SK-N-SH (cell line): ENCODE data around the gene MUSTN1. TPM values are rescaled to one million over a fixed set of nuclear protein-coding genes. Genes with fewer than 3 reads are reported as not detected.

Source experiments
- CTCF ChIA-PET: fragments of 300-600, 350-600 bp; formaldehyde crosslinking; extraction: SDS; loops from one replicate; lab custom pipeline; 2021; lab: Yijun Ruan, JAX
- POLR2A ChIA-PET: fragments of 350-600 bp; sonication (Branson Sonifier 250); formaldehyde crosslinking; extraction: SDS; loops from one replicate; lab custom pipeline; 2020; ENCODE audit warnings: antibody characterized with exemption, inconsistent platforms; lab: Yijun Ruan, JAX
- DNase-seq: peaks from one replicate; pipeline ENCODE4 v3.0.0; 2012
- H2AFZ ChIP-seq: fragments of 200-600 bp; sonication (generic); 2 replicates; pipeline ENCODE4 v1.8.1; 2016; ENCODE audit warnings: antibody characterized with exemption, mild to moderate bottlenecking, low read depth
- H3F3A ChIP-seq: fragments of 200-600 bp; sonication (generic); replicated peaks from 2 replicates; pipeline ENCODE3; 2016; ENCODE audit warnings: antibody characterized with exemption, mild to moderate bottlenecking; ENCODE audit not compliant: insufficient read depth
- H3K27ac ChIP-seq, 2 experiments: fragments of 200-500 bp in 1 of 2; fragments of 200-600 bp in 1 of 2; sonication (Bioruptor generic) in 1 of 2; sonication (generic), shearing (Covaris generic) in 1 of 2; 2 replicates each; pipeline versions ENCODE4 v1.5.1 to v1.6.1; 2014 to 2016; ENCODE audit warnings: low read depth in 2 of 2, inconsistent platforms in 1 of 2, low read length in 1 of 2, mild to moderate bottlenecking in 1 of 2, mixed read lengths in 1 of 2
- H3K27me3 ChIP-seq: fragments of 200-600 bp; sonication (generic), shearing (Covaris generic); 2 replicates; pipeline ENCODE4 v1.6.1; 2016; ENCODE audit warnings: mixed run types; ENCODE audit not compliant: insufficient read depth
- H3K36me3 ChIP-seq, 2 experiments: fragments of 200-500 bp in 1 of 2; fragments of 200-600 bp in 1 of 2; sonication (Bioruptor generic) in 1 of 2; sonication (generic) in 1 of 2; replicated peaks in 1 of 2; 2 replicates each; pipeline versions ENCODE3 to v1.5.1; 2014 to 2016; ENCODE audit warnings: low read length in 1 of 2, mild to moderate bottlenecking in 1 of 2; ENCODE audit not compliant: insufficient read depth in 2 of 2, control insufficient read depth in 1 of 2
- H3K4me1 ChIP-seq, 2 experiments: fragments of 200-500 bp in 1 of 2; fragments of 200-600 bp in 1 of 2; sonication (Bioruptor generic) in 1 of 2; sonication (generic), shearing (Covaris generic) in 1 of 2; 2 replicates each; pipeline versions ENCODE4 v1.5.1 to v1.6.1; 2014 to 2016; ENCODE audit warnings: low read depth in 1 of 2, low read length in 1 of 2, mixed run types in 1 of 2; ENCODE audit not compliant: insufficient read depth in 2 of 2, control insufficient read depth in 1 of 2
- H3K4me2 ChIP-seq: fragments of 200-600 bp; sonication (generic), shearing (Covaris generic); 2 replicates; pipeline ENCODE4 v1.6.1; 2017; ENCODE audit warnings: mixed run types
- H3K4me3 ChIP-seq, 2 experiments: fragments of 200-500 bp in 1 of 2; fragments of 200-600 bp in 1 of 2; sonication (Bioruptor generic) in 1 of 2; sonication (generic), shearing (Covaris generic) in 1 of 2; 2 replicates each; pipeline versions ENCODE4 v1.5.1 to v1.8.1; 2014 to 2016; ENCODE audit warnings: low read depth in 2 of 2, inconsistent platforms in 1 of 2, low read length in 1 of 2, mild to moderate bottlenecking in 1 of 2, mixed read lengths in 1 of 2, moderate library complexity in 1 of 2
- H3K79me2 ChIP-seq: fragments of 200-600 bp; sonication (generic); 2 replicates; pipeline ENCODE4 v1.8.1; 2017; ENCODE audit warnings: mild to moderate bottlenecking; ENCODE audit not compliant: insufficient read depth
- H3K9ac ChIP-seq: fragments of 200-600 bp; sonication (generic); 2 replicates; pipeline ENCODE4 v1.6.1; 2017; ENCODE audit warnings: mixed run types
- H3K9me2 ChIP-seq: fragments of 200-600 bp; sonication (generic); 2 replicates; pipeline ENCODE4 v1.6.1; 2017; ENCODE audit warnings: mixed run types
- H3K9me3 ChIP-seq: fragments of 200-600 bp; sonication (generic); 2 replicates; pipeline ENCODE4 v1.6.1; 2017; ENCODE audit warnings: mixed run types, mild to moderate bottlenecking, moderate library complexity
- H4K20me1 ChIP-seq: fragments of 200-600 bp; sonication (generic); 2 replicates; pipeline ENCODE4 v1.6.1; 2017; ENCODE audit warnings: mild to moderate bottlenecking, mixed run types; ENCODE audit not compliant: insufficient read depth
- EZH2phosphoT487 ChIP-seq: fragments of 200-600 bp; sonication (generic); IDR thresholded peaks from 2 replicates; pipeline ENCODE4 v1.6.1; 2017; ENCODE audit warnings: low read depth, mixed run types, mild to moderate bottlenecking, antibody characterized with exemption, moderate library complexity, borderline replicate concordance
- FOSL2 ChIP-seq: IDR thresholded peaks from 2 replicates; pipeline ENCODE4 v1.4.0; 2012; ENCODE audit warnings: low read depth, mild to moderate bottlenecking, moderate library complexity, borderline replicate concordance
- NRF1 ChIP-seq: IDR thresholded peaks from 2 replicates; pipeline ENCODE4 v1.6.1; 2012; ENCODE audit warnings: low read depth, mild to moderate bottlenecking, low read length
- SMC3 ChIP-seq: IDR thresholded peaks from 2 replicates; pipeline ENCODE4 v1.6.1; 2012; ENCODE audit warnings: low read depth, low read length, improper control_type of control experiment
- TCF12 ChIP-seq: IDR thresholded peaks from 2 replicates; pipeline ENCODE4 v1.4.0; 2012
- TEAD4 ChIP-seq: IDR thresholded peaks from 2 replicates; pipeline ENCODE4 v1.4.0; 2012; ENCODE audit warnings: mild to moderate bottlenecking, borderline replicate concordance; ENCODE audit not compliant: insufficient read depth
- WGBS: methylation state at CpG from one replicate; pipeline ENCODE4 v1.1.6; 2017; ENCODE audit warnings: low lambda C conversion rate; 5-methylcytosine and 5-hydroxymethylcytosine counted together
- polyA plus RNA-seq, 3 experiments: library from polyadenylated mRNA; depleted of rRNA; stranded (reverse); fragments of >200 nt; gene quantifications; 2 replicates each; pipeline ENCODE4 v1.2.3, GENCODE V29; 2012
- TF ChIP-seq, protein P1 (sequence below): IDR thresholded peaks from 2 replicates; pipeline ENCODE4 v1.4.0; 2012; ENCODE audit warnings: low read depth

MUSTN1 gene
- polyA plus RNA-seq, 1 of the 3 experiments (the other 2 are of a cell fraction), result 0.54 TPM

DNA sequence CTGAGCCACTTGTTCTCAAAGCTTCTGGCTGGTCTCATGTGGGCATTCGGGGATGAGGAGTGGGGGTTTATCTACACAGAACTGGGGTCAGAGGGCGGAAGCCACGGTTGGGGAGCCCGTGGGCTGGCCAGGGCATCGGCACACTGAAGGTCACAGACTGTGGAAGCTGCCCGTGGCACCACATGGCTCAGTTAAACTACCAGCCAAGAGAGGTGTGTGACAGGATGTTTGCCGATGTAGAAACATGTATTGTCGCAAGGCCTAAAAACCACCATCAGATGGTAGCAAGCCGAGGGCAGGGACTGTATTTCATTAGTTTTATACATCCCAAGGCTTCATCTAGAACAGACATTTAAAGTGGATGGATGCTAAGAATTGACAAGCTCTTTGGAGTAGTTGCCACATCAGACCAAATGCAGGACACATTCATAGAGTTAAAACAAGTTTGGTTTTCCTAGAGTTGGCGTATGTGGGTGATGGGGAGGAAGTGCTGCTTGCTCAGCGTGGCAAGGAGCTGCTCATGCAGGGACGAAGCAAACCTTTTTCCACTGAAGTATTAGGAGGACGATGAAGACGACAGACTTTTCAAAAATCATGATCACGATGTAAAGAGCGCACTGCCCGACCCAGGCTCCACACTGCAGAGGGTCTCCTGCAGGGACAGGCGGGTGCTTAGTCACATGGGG lies 9.6 kb upstream of the MUSTN1 start (continued):
- no peak for TF ChIP-seq TCF12

DNA sequence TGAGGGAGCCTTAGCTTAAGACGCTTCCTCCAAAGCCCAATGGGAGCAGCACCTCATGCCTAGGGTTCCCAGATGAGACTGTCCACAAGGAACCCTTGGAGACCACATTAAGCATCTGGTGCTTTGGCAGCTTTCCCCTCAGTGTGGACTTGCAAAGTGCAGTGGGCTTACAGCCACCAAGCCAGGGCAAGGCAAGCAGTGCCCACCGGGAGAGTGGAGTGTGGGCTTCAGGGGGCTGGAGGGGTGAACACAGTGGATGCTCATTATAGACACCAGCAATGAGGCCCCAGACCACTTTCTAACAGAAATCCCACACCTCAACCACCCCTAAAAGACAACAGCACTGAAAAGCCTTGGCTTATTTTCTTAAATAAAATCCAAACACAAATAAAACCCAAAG lies 9.1 kb upstream of the MUSTN1 start:
- Histone ChIP-seq H3K9me3 (no peaks in the 10 kb centered on the region), H3K4me2 (no peak overlapping the region), H3K4me3 (no peak overlapping the region), H3K79me2 (no peaks in the 10 kb centered on the region), H3K27ac (no peak overlapping the region), H3K9me2 (no peaks in the 10 kb centered on the region), H3K27me3 (no peaks in the 10 kb centered on the region), H2AFZ (no peak overlapping the region), H3K36me3 (peaks cover 0 to 27% of the 10 kb centered on the region in 2 experiments), H4K20me1 (peaks cover 3% of the 10 kb centered on the region; the same call in 1 of the 2 replicates), H3F3A (no peaks in the 10 kb centered on the region), H3K4me1 (no peaks in the 10 kb centered on the region), H3K9ac (no peak overlapping the region)
- WGBS, result 100% methylated on average over 1 of the region's 2 CpGs
- TF ChIP-seq TEAD4, result no peak
- DNase-seq, result no peak
- POLR2A ChIA-PET, result no interaction called here
- CTCF ChIA-PET, result interaction anchor here (0.8 to 1.9 kb wide), 2 partner anchors 9 to 91 kb away, joined by 3 to 4 read pairs; no protein-coding TSS in a partner anchor

DNA sequence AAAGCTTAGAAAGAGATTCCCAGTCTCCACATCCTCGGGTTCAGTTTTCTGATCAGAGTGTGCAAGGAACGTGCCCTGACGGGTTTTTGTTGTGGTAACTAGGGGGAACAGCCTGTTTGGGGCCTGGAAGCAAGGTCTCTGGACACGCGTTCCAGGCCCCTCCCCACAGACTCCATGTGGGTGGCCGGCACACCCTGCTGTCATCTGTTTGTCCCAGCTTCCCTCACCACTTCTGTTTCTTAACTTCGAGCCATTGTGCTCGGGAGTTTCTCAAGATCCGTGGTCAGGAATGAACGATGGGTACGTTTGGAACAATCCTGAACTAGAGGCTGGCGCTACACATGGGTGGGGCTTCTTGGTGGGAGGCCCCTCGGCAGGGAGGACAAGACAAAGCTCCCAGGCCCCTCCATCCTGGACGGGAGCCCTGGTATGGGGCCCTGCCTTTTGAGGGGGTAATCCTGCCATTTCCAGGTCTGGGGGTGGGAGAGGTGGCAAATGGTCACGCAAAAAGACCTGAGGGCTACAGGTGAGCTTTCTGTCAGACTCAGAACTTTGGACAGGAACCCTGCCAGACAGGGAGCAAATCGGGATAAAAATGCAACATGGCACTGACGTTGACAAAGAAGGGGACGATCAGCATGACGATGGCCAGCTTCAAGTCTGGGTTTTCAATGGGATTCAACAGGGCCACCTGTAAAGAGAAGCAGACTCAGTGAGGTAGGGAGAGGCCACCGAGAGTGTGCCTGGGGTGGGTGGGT lies 8.5 kb upstream of the MUSTN1 start:
- Histone ChIP-seq H3K36me3 (peaks cover 0 to 23% of the 10 kb centered on the region in 2 experiments), H3K9ac (no peak overlapping the region), H3K4me2 (no peak overlapping the region), H3K27me3 (no peaks in the 10 kb centered on the region), H3K4me1 (no peaks in the 10 kb centered on the region), H3F3A (no peaks in the 10 kb centered on the region), H3K9me3 (no peaks in the 10 kb centered on the region), H3K27ac (no peak overlapping the region), H3K79me2 (no peaks in the 10 kb centered on the region), H3K4me3 (no peak overlapping the region), H3K9me2 (no peaks in the 10 kb centered on the region), H2AFZ (no peak overlapping the region), H4K20me1 (peaks cover under 1% of the 10 kb centered on the region; the same call in 1 of the 2 replicates)
- 87% methylated on average over 16 of the region's 20 CpGs for WGBS
- TF ChIP-seq, protein P1, sequence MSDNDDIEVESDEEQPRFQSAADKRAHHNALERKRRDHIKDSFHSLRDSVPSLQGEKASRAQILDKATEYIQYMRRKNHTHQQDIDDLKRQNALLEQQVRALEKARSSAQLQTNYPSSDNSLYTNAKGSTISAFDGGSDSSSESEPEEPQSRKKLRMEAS, result no peak
- TF ChIP-seq SMC3, result no peak
- TF ChIP-seq FOSL2, result no peak
- no peak for TF ChIP-seq NRF1
- TF ChIP-seq EZH2phosphoT487, result no peak
- POLR2A ChIA-PET, result no interaction called here
- no peak for DNase-seq
- CTCF ChIA-PET, result interaction anchor here (0.6 to 1.9 kb wide), 5 partner anchors 7 to 353 kb away, joined by 3 to 4 read pairs (median 3); no protein-coding TSS in a partner anchor
